ENCODE measurements around the gene ALAS1.

The ALAS1 gene

GRCh38 chr3:52238193-52238760 is 40.3 kb downstream of the ALAS1 start:
- in situ Hi-C loops (cut with HindIII; ENCODE audit: low sequenced_read_pairs), result no loop called here
- H3K4me3 ChIP-seq (ENCODE audit: low read depth, low read length), result peak overlapping the region; percentile 90
- no peak for TF ChIP-seq CTCF (IDR thresholded peaks at IDR 0.05; ENCODE audit: low read depth, low read length)
- no peak for DNase-seq (ENCODE audit: low read depth, low spot score)

GRCh38 chr3:52238761-52239701 is 41.1 kb downstream of the ALAS1 start, which contains the start of gene TWF2:
Gene TWF2, minus strand, starts transcription at chr3:52239158. Its CDS starts 142 bp downstream, at chr3:52239016.
- peak; percentile 54 for TF ChIP-seq CTCF (IDR thresholded peaks at IDR 0.05; ENCODE audit: low read depth, low read length)
- H3K4me3 ChIP-seq (ENCODE audit: low read depth, low read length), result peak within 1 kb of the TSS; percentile 90
- peak; percentile 76 for DNase-seq (ENCODE audit: low read depth, low spot score)
- in situ Hi-C loops (cut with HindIII; ENCODE audit: low sequenced_read_pairs), result no loop called here

GRCh38 chr3:52240059-52240885 is 42.3 kb downstream of the ALAS1 start:
- TF ChIP-seq CTCF (IDR thresholded peaks at IDR 0.05; ENCODE audit: low read depth, low read length), result peak; percentile 18
- in situ Hi-C loops (cut with HindIII; ENCODE audit: low sequenced_read_pairs), result no loop called here
- peak overlapping the region; percentile 90 for H3K4me3 ChIP-seq (ENCODE audit: low read depth, low read length)
- peak; percentile 85 for DNase-seq (ENCODE audit: low read depth, low spot score)

- no peak for TF ChIP-seq CTCF (IDR thresholded peaks at IDR 0.05; ENCODE audit: low read depth, low read length)
- no peak overlapping the region for H3K4me3 ChIP-seq (ENCODE audit: low read depth, low read length)
- in situ Hi-C loops (cut with HindIII; ENCODE audit: low sequenced_read_pairs), result no loop called here
- no peak for DNase-seq (ENCODE audit: low read depth, low spot score)
Measured at GRCh38 chr3:52240886-52241370, 43.0 kb downstream of the ALAS1 start.

GRCh38 chr3:52242039-52242438 is 44.1 kb downstream of the ALAS1 start:
- no peak for DNase-seq (ENCODE audit: low read depth, low spot score)
- in situ Hi-C loops (cut with HindIII; ENCODE audit: low sequenced_read_pairs), result no loop called here
- TF ChIP-seq CTCF (IDR thresholded peaks at IDR 0.05; ENCODE audit: low read depth, low read length), result no peak
- H3K4me3 ChIP-seq (ENCODE audit: low read depth, low read length), result no peak overlapping the region
